Colonic mucosa (tissue), 4 donors: ENCODE results near the gene LYST. TPM values are rescaled to one million over a fixed set of nuclear protein-coding genes. Genes with fewer than 3 reads are reported as not detected.

Experiments
- DNase-seq: peaks from one replicate; pipeline ENCODE4 v3.0.0-alpha.2; 2020
- H3K27ac ChIP-seq: fragments of 200-600 bp; one replicate; pipeline ENCODE4 v1.8.0; 2021
- H3K27me3 ChIP-seq: fragments of 200-600 bp; one replicate; pipeline ENCODE4 v1.8.0; 2021
- H3K36me3 ChIP-seq: fragments of 200-600 bp; one replicate; pipeline ENCODE4 v1.8.0; 2021
- H3K4me1 ChIP-seq: fragments of 200-600 bp; one replicate; pipeline ENCODE4 v1.8.0; 2021; ENCODE audit warnings: mild to moderate bottlenecking
- H3K4me3 ChIP-seq: fragments of 200-600 bp; one replicate; pipeline ENCODE4 v1.8.0; 2021
- H3K9ac ChIP-seq, 2 donors: one replicate each; pipeline ENCODE4 v1.7.0; 2013; ENCODE audit warnings: control low read depth in 2 of 2, low read depth in 2 of 2, low read length in 2 of 2
- H3K9me3 ChIP-seq: fragments of 200-600 bp; one replicate; pipeline ENCODE4 v1.8.0; 2021
- intact Hi-C: fragments of 100-400 bp; cut with DNase I; formaldehyde crosslinking; loops from one replicate; pipeline ENCODE4 v1.14.1; 2022
- microRNA-seq: library from miRNA; unstranded; fragments of <30 nt; microRNA quantifications from one replicate; pipeline ENCODE4, GENCODE V29; 2019
- total RNA-seq, 2 donors: library from RNA; stranded (reverse); fragmentation: NEBNext Ultra II Directional in 1 of 2; extraction: Animal tissue kit (Norgen Biotek cat#: 25700) in 1 of 2; gene quantifications; one replicate each; pipeline ENCODE4 v1.2.1, GENCODE V29; 2021
- TF ChIP-seq, protein P1 (sequence below): fragments of 200-600 bp; IDR thresholded peaks from one replicate; pipeline ENCODE4 v1.8.0; 2022; ENCODE audit warnings: antibody characterized with exemption, mild to moderate bottlenecking
- donor health status: healthy.
- donor health status: DM: no; HTN: no; CAD: no.
- donor health status: DM: no; HTN: no; CAD: no.

The LYST gene
- total RNA-seq, 2 donors from 2014 or later = 13.7 to 20.0 TPM

GRCh38 chr1:235613602-235614001 is 253.1 kb downstream of the LYST start:
- Histone ChIP-seq H3K27ac (no peak overlapping the region), H3K36me3 (no peaks in the 10 kb centered on the region), H3K9me3 (no peaks in the 10 kb centered on the region), H3K9ac (peak overlapping the region in 1 of 2 donors; percentile 35), H3K27me3 (no peaks in the 10 kb centered on the region), H3K4me1 (no peaks in the 10 kb centered on the region), H3K4me3 (no peak overlapping the region)
- DNase-seq = peak; percentile 35
- TF ChIP-seq, protein P1, sequence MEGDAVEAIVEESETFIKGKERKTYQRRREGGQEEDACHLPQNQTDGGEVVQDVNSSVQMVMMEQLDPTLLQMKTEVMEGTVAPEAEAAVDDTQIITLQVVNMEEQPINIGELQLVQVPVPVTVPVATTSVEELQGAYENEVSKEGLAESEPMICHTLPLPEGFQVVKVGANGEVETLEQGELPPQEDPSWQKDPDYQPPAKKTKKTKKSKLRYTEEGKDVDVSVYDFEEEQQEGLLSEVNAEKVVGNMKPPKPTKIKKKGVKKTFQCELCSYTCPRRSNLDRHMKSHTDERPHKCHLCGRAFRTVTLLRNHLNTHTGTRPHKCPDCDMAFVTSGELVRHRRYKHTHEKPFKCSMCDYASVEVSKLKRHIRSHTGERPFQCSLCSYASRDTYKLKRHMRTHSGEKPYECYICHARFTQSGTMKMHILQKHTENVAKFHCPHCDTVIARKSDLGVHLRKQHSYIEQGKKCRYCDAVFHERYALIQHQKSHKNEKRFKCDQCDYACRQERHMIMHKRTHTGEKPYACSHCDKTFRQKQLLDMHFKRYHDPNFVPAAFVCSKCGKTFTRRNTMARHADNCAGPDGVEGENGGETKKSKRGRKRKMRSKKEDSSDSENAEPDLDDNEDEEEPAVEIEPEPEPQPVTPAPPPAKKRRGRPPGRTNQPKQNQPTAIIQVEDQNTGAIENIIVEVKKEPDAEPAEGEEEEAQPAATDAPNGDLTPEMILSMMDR = no peak
- intact Hi-C loops = no loop called here

DNA sequence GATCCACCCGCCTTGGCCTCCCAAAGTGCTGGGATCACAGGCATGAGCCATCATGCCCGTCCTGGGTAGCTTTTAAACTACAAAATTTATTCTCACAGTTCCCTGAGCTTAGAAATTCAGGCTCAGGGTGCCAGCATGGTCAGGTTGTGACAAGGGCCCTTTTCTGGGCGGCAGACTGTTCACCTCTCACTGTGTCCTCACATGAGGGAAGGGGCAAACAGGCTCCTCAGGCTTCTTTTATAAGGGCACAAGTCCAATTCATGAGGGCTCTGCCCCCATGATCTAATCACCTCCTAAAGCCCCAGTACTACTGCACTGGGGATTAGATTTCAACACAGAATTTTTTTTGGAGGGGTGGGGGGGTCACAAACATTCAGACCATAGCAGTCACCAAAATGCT is 253.9 kb downstream of the LYST start:
- no peak for DNase-seq
- no peaks in the 10 kb centered on the region for H3K36me3 ChIP-seq
- no peak overlapping the region for H3K9ac ChIP-seq
- H3K27ac ChIP-seq = no peak overlapping the region
- TF ChIP-seq, protein P1 = no peak
- H3K4me1 ChIP-seq = no peaks in the 10 kb centered on the region
- no peaks in the 10 kb centered on the region for H3K9me3 ChIP-seq
- H3K27me3 ChIP-seq = no peaks in the 10 kb centered on the region
- intact Hi-C loops = no loop called here
- H3K4me3 ChIP-seq = no peak overlapping the region

Small RNA genes within 50 kb of the gene (microRNA-seq; reads per million reads assigned to microRNA genes)
- gene MIR1537 = 2.2 reads per million

Other genes starting within 250 kb of the LYST start
- gene GNG4, start 217.1 kb downstream of the LYST start, total RNA-seq = 10 to 100 TPM in 1 of 2 donors, 1 to 10 TPM in 1; 6.9 to 10.0 TPM
- gene NID1, start 198.2 kb upstream of the LYST start, total RNA-seq = 10 to 100 TPM in 1 of 2 donors, 1 to 10 TPM in 1; 8.8 to 25.5 TPM